ENCODE measurements around the gene CKAP2L. TPM values are rescaled to one million over a fixed set of nuclear protein-coding genes. Genes with fewer than 3 reads are reported as not detected.

Gene CKAP2L, protein sequence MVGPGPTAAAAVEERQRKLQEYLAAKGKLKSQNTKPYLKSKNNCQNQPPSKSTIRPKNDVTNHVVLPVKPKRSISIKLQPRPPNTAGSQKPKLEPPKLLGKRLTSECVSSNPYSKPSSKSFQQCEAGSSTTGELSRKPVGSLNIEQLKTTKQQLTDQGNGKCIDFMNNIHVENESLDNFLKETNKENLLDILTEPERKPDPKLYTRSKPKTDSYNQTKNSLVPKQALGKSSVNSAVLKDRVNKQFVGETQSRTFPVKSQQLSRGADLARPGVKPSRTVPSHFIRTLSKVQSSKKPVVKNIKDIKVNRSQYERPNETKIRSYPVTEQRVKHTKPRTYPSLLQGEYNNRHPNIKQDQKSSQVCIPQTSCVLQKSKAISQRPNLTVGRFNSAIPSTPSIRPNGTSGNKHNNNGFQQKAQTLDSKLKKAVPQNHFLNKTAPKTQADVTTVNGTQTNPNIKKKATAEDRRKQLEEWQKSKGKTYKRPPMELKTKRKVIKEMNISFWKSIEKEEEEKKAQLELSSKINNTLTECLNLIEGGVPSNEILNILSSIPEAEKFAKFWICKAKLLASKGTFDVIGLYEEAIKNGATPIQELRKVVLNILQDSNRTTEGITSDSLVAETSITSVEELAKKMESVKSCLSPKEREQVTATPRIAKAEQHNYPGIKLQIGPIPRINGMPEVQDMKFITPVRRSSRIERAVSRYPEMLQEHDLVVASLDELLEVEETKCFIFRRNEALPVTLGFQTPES
- total RNA-seq: not detected

DNA sequence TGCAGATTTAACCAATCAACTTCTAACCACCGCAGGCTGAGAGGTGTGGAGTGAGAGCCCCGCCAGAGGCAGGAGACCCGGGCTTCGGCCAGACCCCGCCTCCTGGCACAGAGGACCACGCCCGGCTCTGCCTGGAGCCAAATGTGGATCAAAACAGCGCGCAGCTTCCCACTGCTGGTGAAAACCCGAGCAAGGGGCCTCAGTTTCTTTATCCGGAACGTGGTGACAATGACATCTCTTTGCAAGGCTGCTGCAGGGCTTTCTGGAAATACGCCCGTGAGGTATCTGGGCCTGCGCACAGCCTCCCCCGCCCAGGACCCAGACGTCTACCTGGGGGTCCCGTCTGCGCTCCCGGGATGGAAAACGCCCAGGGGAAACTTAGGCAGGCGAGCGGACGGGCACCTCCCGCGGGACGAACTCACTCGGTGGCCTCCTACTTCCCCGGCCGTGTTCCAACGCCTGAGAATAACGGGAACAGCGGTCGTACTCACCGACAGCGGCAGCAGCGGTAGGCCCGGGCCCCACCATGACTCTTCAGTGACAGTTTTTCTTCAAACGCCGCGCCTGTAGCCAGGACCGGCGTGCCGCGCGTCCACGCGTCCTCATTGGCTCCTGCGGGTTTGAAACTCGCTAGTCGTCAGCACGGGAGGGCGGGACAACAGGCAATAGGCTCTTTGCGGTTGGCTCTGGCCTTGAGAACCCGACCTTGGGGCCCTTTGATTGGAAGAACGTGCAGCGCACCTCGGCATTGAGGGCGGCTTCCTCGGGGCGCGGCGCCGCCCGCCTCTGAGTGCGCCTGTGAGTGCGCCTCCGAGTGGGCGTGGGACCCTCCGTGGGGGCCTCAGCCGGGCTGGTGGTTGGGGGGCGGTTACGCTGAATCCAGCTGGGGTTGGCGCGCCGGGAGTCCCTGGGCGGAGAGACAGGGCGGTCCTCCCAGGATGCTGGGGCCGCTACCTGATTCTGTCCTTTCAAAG, at the start of gene CKAP2L:
CKAP2L (minus strand) TSS at position 539 of the 974 bp plus-strand sequence; CDS start at position 528, 11 bp downstream.
- DNase-seq (ENCODE audit: low spot score in 2 of 2): peak; percentile 90 to 97
- Histone ChIP-seq H3K4me3 (peak within 1 kb of the TSS; percentile 45 to 79), H3K36me3 (no peaks in the 10 kb centered on the region), H3K27ac (no peak within 1 kb of the TSS), H3K9me3 (no peaks in the 10 kb centered on the region), H3K27me3 (no peaks in the 10 kb centered on the region), H3K4me1 (peaks cover 3 to 4% of the 10 kb centered on the region in 2 donors)
- intact Hi-C loops (cut with DNase I): no loop called here
- TF ChIP-seq, protein P1, sequence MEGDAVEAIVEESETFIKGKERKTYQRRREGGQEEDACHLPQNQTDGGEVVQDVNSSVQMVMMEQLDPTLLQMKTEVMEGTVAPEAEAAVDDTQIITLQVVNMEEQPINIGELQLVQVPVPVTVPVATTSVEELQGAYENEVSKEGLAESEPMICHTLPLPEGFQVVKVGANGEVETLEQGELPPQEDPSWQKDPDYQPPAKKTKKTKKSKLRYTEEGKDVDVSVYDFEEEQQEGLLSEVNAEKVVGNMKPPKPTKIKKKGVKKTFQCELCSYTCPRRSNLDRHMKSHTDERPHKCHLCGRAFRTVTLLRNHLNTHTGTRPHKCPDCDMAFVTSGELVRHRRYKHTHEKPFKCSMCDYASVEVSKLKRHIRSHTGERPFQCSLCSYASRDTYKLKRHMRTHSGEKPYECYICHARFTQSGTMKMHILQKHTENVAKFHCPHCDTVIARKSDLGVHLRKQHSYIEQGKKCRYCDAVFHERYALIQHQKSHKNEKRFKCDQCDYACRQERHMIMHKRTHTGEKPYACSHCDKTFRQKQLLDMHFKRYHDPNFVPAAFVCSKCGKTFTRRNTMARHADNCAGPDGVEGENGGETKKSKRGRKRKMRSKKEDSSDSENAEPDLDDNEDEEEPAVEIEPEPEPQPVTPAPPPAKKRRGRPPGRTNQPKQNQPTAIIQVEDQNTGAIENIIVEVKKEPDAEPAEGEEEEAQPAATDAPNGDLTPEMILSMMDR (IDR thresholded peaks at IDR 0.05): no peak

DNA sequence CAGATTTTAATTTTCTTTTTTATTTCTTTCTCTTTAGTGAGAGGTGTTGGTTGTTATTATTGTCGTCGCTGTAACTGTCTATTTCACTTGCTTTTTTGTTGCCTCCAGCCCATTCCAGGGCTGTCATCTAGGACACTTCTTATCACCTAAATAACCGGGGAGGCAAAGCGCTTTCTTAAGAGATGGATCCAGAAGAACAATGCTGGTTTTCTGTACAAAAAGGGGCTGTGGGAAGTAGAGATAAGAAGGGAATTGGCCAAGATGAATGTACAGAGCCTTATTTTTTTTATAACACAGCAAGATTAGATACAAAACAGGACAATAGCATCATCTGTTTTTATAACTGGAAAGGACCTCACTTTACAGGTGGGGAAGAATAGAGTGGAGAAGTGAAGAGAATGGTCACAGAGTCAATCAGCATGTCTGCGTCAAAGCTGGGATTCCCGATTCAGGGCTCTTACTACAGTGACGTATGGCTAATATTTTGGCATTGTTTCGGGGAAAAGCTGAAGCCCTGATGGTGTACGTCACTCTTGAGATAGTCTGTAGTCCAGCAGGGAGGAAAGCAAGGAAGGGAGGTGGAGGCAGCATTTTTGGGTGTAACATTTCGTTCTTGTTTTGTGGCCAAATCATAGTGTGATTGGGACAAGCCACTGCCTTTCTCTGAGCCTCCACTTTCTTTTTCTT, 49.0 kb upstream of the CKAP2L start:
- H3K27ac ChIP-seq: no peak overlapping the region
- no peak overlapping the region for H3K4me3 ChIP-seq
- no peaks in the 10 kb centered on the region for H3K36me3 ChIP-seq
- DNase-seq (ENCODE audit: low spot score in 2 of 2): no peak
- H3K4me1 ChIP-seq: no peaks in the 10 kb centered on the region
- TF ChIP-seq, protein P1 (IDR thresholded peaks at IDR 0.05): no peak
- H3K9me3 ChIP-seq: no peaks in the 10 kb centered on the region
- H3K27me3 ChIP-seq: no peaks in the 10 kb centered on the region
- intact Hi-C loops (cut with DNase I): no loop called here

DNA sequence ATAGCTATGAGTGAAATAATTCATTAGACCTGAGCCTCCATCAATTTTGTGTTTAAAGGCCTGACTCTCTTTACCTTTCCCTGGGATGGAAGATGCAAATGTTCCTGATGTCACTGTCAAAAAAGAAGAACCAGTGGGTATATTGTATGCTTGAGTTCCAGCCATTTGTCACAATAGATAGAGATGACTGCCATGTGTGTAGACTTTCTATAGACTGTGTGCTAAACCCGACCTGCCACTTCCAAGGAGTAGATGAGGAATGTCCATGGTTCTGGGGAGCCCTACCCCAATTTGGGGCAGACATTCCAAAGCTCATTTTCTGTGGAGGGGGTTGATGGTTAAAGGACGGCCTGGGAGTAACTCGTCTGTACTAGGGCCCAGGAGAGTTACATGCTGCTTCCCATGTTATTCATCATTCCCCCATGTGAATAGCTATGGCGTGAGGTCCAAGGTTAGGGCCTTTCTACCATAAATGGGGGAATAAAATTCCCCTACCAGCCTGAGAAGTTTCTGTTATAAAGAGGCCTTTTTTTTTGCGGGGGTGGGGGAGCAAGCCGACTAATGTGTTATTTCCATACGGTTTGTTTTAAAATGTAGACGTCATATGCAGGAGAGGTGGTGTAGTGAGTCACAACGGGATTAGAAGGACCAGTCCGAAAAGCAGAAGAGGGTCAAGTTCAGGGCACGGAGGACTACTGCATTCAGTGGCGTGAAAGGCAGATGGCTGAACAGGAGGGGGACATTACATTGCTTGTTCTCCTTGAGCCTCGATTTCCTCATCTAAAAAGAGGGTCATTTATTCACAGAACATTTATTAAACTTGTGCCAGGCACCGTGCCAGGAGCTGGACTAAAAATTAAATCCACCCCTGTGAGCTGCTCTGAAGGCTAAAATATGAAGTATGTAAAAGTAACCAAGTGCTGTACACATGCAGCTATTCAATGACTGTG, 48.2 kb upstream of the CKAP2L start:
- Histone ChIP-seq H3K4me1 (no peaks in the 10 kb centered on the region), H3K27me3 (no peaks in the 10 kb centered on the region), H3K27ac (no peak overlapping the region), H3K36me3 (no peaks in the 10 kb centered on the region), H3K4me3 (no peak overlapping the region), H3K9me3 (no peaks in the 10 kb centered on the region)
- TF ChIP-seq, protein P1 (IDR thresholded peaks at IDR 0.05): no peak
- DNase-seq (ENCODE audit: low spot score in 2 of 2): no peak
- intact Hi-C loops (cut with DNase I): no loop called here

DNA sequence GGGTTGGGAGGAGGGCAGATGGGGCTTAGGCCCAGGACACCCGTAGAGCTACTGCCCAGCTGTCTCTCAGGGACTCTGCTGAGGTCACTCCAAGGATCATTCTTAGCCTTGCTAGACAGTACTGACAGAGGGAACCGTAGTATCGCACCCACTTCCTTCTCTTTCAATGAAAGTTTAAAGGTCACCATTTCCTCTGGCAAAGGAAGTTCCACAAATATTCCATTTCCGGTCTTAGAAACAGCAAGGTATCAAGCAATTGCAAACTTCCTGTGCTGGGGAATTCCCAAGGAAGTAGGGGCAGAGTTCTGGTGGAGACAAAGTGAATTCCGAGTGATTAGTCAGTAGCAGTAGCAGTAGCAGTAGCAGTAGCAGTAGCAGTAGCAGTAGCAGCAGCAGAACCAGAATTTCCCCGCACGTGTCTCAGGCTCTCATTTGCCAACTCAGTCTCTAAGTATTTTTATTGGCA, 47.5 kb upstream of the CKAP2L start:
- intact Hi-C loops (cut with DNase I): no loop called here
- Histone ChIP-seq H3K4me3 (no peak overlapping the region), H3K9me3 (no peaks in the 10 kb centered on the region), H3K27ac (no peak overlapping the region), H3K4me1 (no peaks in the 10 kb centered on the region), H3K36me3 (no peaks in the 10 kb centered on the region), H3K27me3 (no peaks in the 10 kb centered on the region)
- TF ChIP-seq, protein P1 (IDR thresholded peaks at IDR 0.05): no peak
- no peak for DNase-seq (ENCODE audit: low spot score in 2 of 2)

Data from ascending aorta (tissue), 2 donors.